CD4-positive, alpha-beta T cell treated with Interferon gamma for 1 hour (primary cell): ENCODE data around the gene DHRS13.
"Not testable (repeated sequence)": the region's sequence is repeated elsewhere in the genome, so short reads cannot be mapped to it uniquely, and the experiment has no call there.

ENCODE experiments used
- DNase-seq: peaks from one replicate; pipeline ENCODE4 v3.0.0-alpha.2; 2020

The DHRS13 gene

GRCh38 chr17:28935744-28936460 lies 33.0 kb upstream of the DHRS13 start:
- DNase-seq, result no peak

GRCh38 chr17:28934508-28934907 lies 31.6 kb upstream of the DHRS13 start:
- DNase-seq, result not testable (repeated sequence)

- no peak for DNase-seq
These were observed 26.9 kb upstream of the DHRS13 start for GRCh38 chr17:28929787-28930186.

GRCh38 chr17:28928061-28928460 lies 25.2 kb upstream of the DHRS13 start:
- peak; percentile 21 for DNase-seq

GRCh38 chr17:28926786-28927185 lies 23.9 kb upstream of the DHRS13 start:
- no peak for DNase-seq

GRCh38 chr17:28926366-28926765 lies 23.5 kb upstream of the DHRS13 start:
- DNase-seq, result no peak

GRCh38 chr17:28925912-28926365 lies 23.1 kb upstream of the DHRS13 start:
- peak; percentile 75 for DNase-seq

GRCh38 chr17:28920201-28920600 lies 17.3 kb upstream of the DHRS13 start:
- DNase-seq, result no peak

- DNase-seq, result no peak
These were observed 15.4 kb upstream of the DHRS13 start for GRCh38 chr17:28918295-28918694.

GRCh38 chr17:28917465-28917864 lies 14.6 kb upstream of the DHRS13 start:
- DNase-seq, result no peak

- no peak for DNase-seq
These were observed 14.2 kb upstream of the DHRS13 start for GRCh38 chr17:28917029-28917428.

- peak; percentile 42 for DNase-seq
These were observed 13.5 kb upstream of the DHRS13 start for GRCh38 chr17:28916302-28916934.

GRCh38 chr17:28912938-28913333 lies 10.1 kb upstream of the DHRS13 start:
- DNase-seq, result no peak

- DNase-seq, result no peak
These were observed 9.5 kb upstream of the DHRS13 start for GRCh38 chr17:28912281-28912937.

GRCh38 chr17:28911411-28912045 lies 8.6 kb upstream of the DHRS13 start:
- DNase-seq, result no peak

- no peak for DNase-seq
These were observed 7.7 kb upstream of the DHRS13 start for GRCh38 chr17:28910534-28910933.

- DNase-seq, result no peak
These were observed 5.8 kb upstream of the DHRS13 start for GRCh38 chr17:28908640-28909167.

GRCh38 chr17:28907709-28908475 lies 5.0 kb upstream of the DHRS13 start:
- DNase-seq, result no peak

- no peak for DNase-seq
These were observed 4.0 kb upstream of the DHRS13 start for GRCh38 chr17:28906706-28907438.

GRCh38 chr17:28906276-28906675 lies 3.4 kb upstream of the DHRS13 start:
- DNase-seq, result no peak

GRCh38 chr17:28904800-28905199 lies 1.9 kb upstream of the DHRS13 start:
- no peak for DNase-seq

- not testable (repeated sequence) for DNase-seq
These were observed 615 bp upstream of the DHRS13 start for GRCh38 chr17:28903546-28903841.
